H9 (cell line): ENCODE data around the gene JAGN1. TPM values are rescaled to one million over a fixed set of nuclear protein-coding genes. Genes with fewer than 3 reads are reported as not detected.
"Not testable (repeated sequence)": the region's sequence is repeated elsewhere in the genome, so short reads cannot be mapped to it uniquely, and the experiment has no call there.

Source experiments
- DNase-seq: peaks from one replicate; pipeline ENCODE4 v3.0.0-alpha.2; 2017
- H2AFZ ChIP-seq: one replicate; pipeline ENCODE4 v1.6.1; 2013; ENCODE audit warnings: mild to moderate bottlenecking, low read length, control low read depth, moderate library complexity
- H2AK5ac ChIP-seq: 2 replicates; pipeline ENCODE4 v1.6.1; 2013; ENCODE audit warnings: low read length, control low read depth, mixed read lengths; ENCODE audit not compliant: insufficient read length
- H2BK120ac ChIP-seq: one replicate; pipeline ENCODE4 v1.6.1; 2013; ENCODE audit warnings: low read depth, mild to moderate bottlenecking, low read length, control low read depth, inconsistent platforms; ENCODE audit not compliant: poor library complexity, severe bottlenecking
- H2BK12ac ChIP-seq: 2 replicates; pipeline ENCODE4 v1.6.1; 2013; ENCODE audit warnings: low read length, control low read depth, mixed read lengths, low read depth; ENCODE audit not compliant: insufficient read length
- H2BK15ac ChIP-seq: 2 replicates; pipeline ENCODE4 v1.6.1; 2013; ENCODE audit warnings: low read depth, low read length, control low read depth
- H2BK20ac ChIP-seq: one replicate; pipeline ENCODE4 v1.6.1; 2013; ENCODE audit warnings: low read depth, mild to moderate bottlenecking, low read length, control low read depth, inconsistent platforms; ENCODE audit not compliant: poor library complexity, severe bottlenecking
- H2BK5ac ChIP-seq: 2 replicates; pipeline ENCODE4 v1.6.1; 2013; ENCODE audit warnings: low read length, control low read depth, mixed read lengths; ENCODE audit not compliant: insufficient read length
- H3K14ac ChIP-seq: 2 replicates; pipeline ENCODE4 v1.6.1; 2013; ENCODE audit warnings: low read length, control low read depth; ENCODE audit not compliant: insufficient read depth
- H3K18ac ChIP-seq: 2 replicates; pipeline ENCODE4 v1.6.1; 2013; ENCODE audit warnings: low read depth, mild to moderate bottlenecking, mixed read lengths, low read length, control low read depth; ENCODE audit not compliant: insufficient read length
- H3K23ac ChIP-seq: 2 replicates; pipeline ENCODE4 v1.6.1; 2013; ENCODE audit warnings: low read length, control low read depth, mixed read lengths, low read depth; ENCODE audit not compliant: insufficient read length
- H3K23me2 ChIP-seq: 2 replicates; pipeline ENCODE4 v1.6.1; 2013; ENCODE audit warnings: low read depth, mild to moderate bottlenecking, mixed read lengths, low read length, control low read depth; ENCODE audit not compliant: insufficient read length, poor library complexity, severe bottlenecking
- H3K27ac ChIP-seq: 2 replicates; pipeline ENCODE4 v1.5.1; 2013; ENCODE audit warnings: low read length, control low read depth, mixed read lengths, low read depth; ENCODE audit not compliant: insufficient read length
- H3K27me3 ChIP-seq: 2 replicates; pipeline ENCODE4 v1.6.1; 2013; ENCODE audit warnings: low read length, control low read depth, inconsistent platforms; ENCODE audit not compliant: insufficient read depth
- H3K4ac ChIP-seq: 2 replicates; pipeline ENCODE4 v1.6.1; 2013; ENCODE audit warnings: low read depth, mild to moderate bottlenecking, control low read depth, inconsistent platforms, low read length, moderate library complexity
- H3K4me1 ChIP-seq: 2 replicates; pipeline ENCODE4 v1.6.1; 2013; ENCODE audit warnings: low read length, control low read depth, inconsistent platforms; ENCODE audit not compliant: insufficient read depth
- H3K4me2 ChIP-seq: 2 replicates; pipeline ENCODE4 v1.6.1; 2013; ENCODE audit warnings: low read length, control low read depth, mixed read lengths; ENCODE audit not compliant: insufficient read length, insufficient read depth
- H3K56ac ChIP-seq: 2 replicates; pipeline ENCODE4 v1.6.1; 2013; ENCODE audit warnings: low read depth, mild to moderate bottlenecking, mixed read lengths, low read length, control low read depth; ENCODE audit not compliant: insufficient read length
- H3K79me1 ChIP-seq: 2 replicates; pipeline ENCODE4 v1.6.1; 2013; ENCODE audit warnings: low read depth, mild to moderate bottlenecking, moderate library complexity, low read length, control low read depth, inconsistent platforms; ENCODE audit not compliant: insufficient read depth, poor library complexity, severe bottlenecking
- H3K79me2 ChIP-seq: 2 replicates; pipeline ENCODE4 v1.6.1; 2013; ENCODE audit warnings: low read length, control low read depth, inconsistent platforms; ENCODE audit not compliant: insufficient read depth
- H3K9ac ChIP-seq: 2 replicates; pipeline ENCODE4 v1.6.1; 2013; ENCODE audit warnings: low read length, control low read depth, mixed read lengths; ENCODE audit not compliant: insufficient read length; ENCODE audit errors: extremely low read depth
- H3K9me3 ChIP-seq: one replicate; pipeline ENCODE4 v1.6.1; 2013; ENCODE audit warnings: low read depth, low read length, inconsistent platforms; ENCODE audit not compliant: control insufficient read depth
- H3T11ph ChIP-seq: one replicate; pipeline ENCODE4 v1.6.1; 2013; ENCODE audit warnings: mild to moderate bottlenecking, low read length, control low read depth, inconsistent platforms
- H4K20me1 ChIP-seq: one replicate; pipeline ENCODE4 v1.6.1; 2013; ENCODE audit not compliant: control insufficient read depth, insufficient read length, insufficient read depth
- H4K5ac ChIP-seq: 2 replicates; pipeline ENCODE4 v1.6.1; 2013; ENCODE audit warnings: low read depth, mild to moderate bottlenecking, mixed read lengths, low read length, control low read depth; ENCODE audit not compliant: insufficient read length
- H4K8ac ChIP-seq: replicated peaks from 2 replicates; pipeline ENCODE4 v1.6.1; 2013; ENCODE audit warnings: low read length, control low read depth, mixed read lengths, low read depth; ENCODE audit not compliant: insufficient read length
- H4K91ac ChIP-seq: 2 replicates; pipeline ENCODE4 v1.6.1; 2013; ENCODE audit warnings: low read depth, mild to moderate bottlenecking, moderate library complexity, mixed read lengths, low read length, control low read depth; ENCODE audit not compliant: insufficient read length
- H3K27ac Mint-ChIP-seq, 3 experiments: 2 replicates in 2 of 3; 3 replicates in 1 of 3; pipeline ENCODE4 v1.8.0; 2020 to 2021; ENCODE audit warnings: mixed read lengths in 3 of 3, mild to moderate bottlenecking in 1 of 3, moderate library complexity in 1 of 3
- H3K27me3 Mint-ChIP-seq: 2 replicates; pipeline ENCODE4 v1.8.0; 2021; ENCODE audit warnings: low read depth, mild to moderate bottlenecking, moderate library complexity, mixed read lengths
- H3K36me3 Mint-ChIP-seq, 3 experiments: 2 replicates in 2 of 3; 3 replicates in 1 of 3; pipeline ENCODE4 v1.8.0; 2020 to 2021; ENCODE audit warnings: low read depth in 3 of 3, mixed read lengths in 3 of 3; ENCODE audit not compliant: insufficient read depth in 1 of 3
- H3K4me1 Mint-ChIP-seq, 2 experiments: 2 replicates each; pipeline ENCODE4 v1.8.0; 2020; ENCODE audit warnings: mixed read lengths in 2 of 2
- H3K4me3 Mint-ChIP-seq, 2 experiments: 2 replicates in 1 of 2; 3 replicates in 1 of 2; pipeline ENCODE4 v1.8.0; 2020 to 2021; ENCODE audit warnings: mild to moderate bottlenecking in 2 of 2, mixed read lengths in 2 of 2, moderate library complexity in 1 of 2
- H3K9me3 Mint-ChIP-seq, 2 experiments: 2 replicates in 1 of 2; 3 replicates in 1 of 2; pipeline ENCODE4 v1.8.0; 2020; ENCODE audit warnings: mild to moderate bottlenecking in 2 of 2, mixed read lengths in 2 of 2, moderate library complexity in 1 of 2
- WGBS: extraction: QIAGEN DNeasy Blood & Tissue Kit; methylation state at CpG from one replicate; pipeline ENCODE4 v1.1.7; 2013; ENCODE audit warnings: missing lambda C conversion rate, low lambda C conversion rate, mixed read lengths; ENCODE audit not compliant: insufficient read length; ENCODE audit errors: extremely low coverage; 5-methylcytosine and 5-hydroxymethylcytosine counted together
- total RNA-seq: library from RNA; stranded (reverse); gene quantifications from 2 replicates; pipeline ENCODE4 v1.2.1, GENCODE V29; 2021
- TF ChIP-seq, protein P1 (sequence below): fragments of 200-600 bp; sonication (generic); conservative IDR thresholded peaks from 3 replicates; pipeline ENCODE4 v1.8.0; 2021; ENCODE audit warnings: antibody characterized with exemption, mild to moderate bottlenecking

The JAGN1 gene
- total RNA-seq, 1 experiment from 2014 or later, result 33.5 TPM

DNA sequence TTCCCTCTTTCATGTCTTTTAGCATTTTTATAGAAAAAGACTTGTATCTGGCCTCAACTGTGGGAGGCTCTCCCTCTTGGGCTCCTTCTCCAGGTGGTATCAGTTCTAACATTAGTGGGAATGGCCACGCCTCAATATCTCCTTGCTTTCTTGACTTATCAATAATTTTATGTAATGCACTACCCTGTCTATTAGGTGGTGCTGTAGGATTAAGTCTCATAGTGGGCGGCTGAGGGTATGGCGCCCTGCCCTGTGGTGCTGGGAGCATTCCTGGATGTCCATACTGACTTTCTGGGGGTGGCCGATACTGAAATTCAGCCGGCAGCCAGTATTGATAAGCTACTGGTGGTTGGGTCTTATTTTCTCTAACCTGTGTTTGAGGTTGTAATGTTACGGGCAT, 37.9 kb upstream of the JAGN1 start:
- Mint-ChIP-seq H3K4me1 (peaks cover 16 to 21% of the 10 kb centered on the region in 2 experiments), H3K27me3 (peaks cover 17% of the 10 kb centered on the region), H3K27ac (no peak overlapping the region), H3K4me3 (no peak overlapping the region), H3K9me3 (peaks cover 0 to 3% of the 10 kb centered on the region in 2 experiments; a peak in 1 of 5 replicates), H3K36me3 (no peaks in the 10 kb centered on the region)
- Histone ChIP-seq H4K91ac (no peak overlapping the region), H3K9me3 (no peaks in the 10 kb centered on the region), H2AFZ (no peak overlapping the region), H4K8ac (no peak overlapping the region), H3K4me2 (no peak overlapping the region), H3K9ac (no peak overlapping the region), H3K4ac (no peak overlapping the region), H2AK5ac (no peak overlapping the region), H3T11ph (no peak overlapping the region), H3K18ac (no peak overlapping the region), H2BK5ac (no peak overlapping the region), H3K27me3 (no peaks in the 10 kb centered on the region; the same call in 1 of the 2 replicates), H3K23me2 (no peaks in the 10 kb centered on the region), H4K20me1 (no peaks in the 10 kb centered on the region), H3K56ac (no peak overlapping the region), H3K79me1 (no peaks in the 10 kb centered on the region), H3K14ac (no peak overlapping the region), H3K27ac (no peak overlapping the region), H3K23ac (no peak overlapping the region), H2BK20ac (no peak overlapping the region), H3K79me2 (no peaks in the 10 kb centered on the region), H2BK120ac (no peak overlapping the region), H2BK15ac (no peak overlapping the region), H3K4me1 (no peaks in the 10 kb centered on the region), H2BK12ac (no peak overlapping the region), H4K5ac (no peak overlapping the region)
- TF ChIP-seq, protein P1, sequence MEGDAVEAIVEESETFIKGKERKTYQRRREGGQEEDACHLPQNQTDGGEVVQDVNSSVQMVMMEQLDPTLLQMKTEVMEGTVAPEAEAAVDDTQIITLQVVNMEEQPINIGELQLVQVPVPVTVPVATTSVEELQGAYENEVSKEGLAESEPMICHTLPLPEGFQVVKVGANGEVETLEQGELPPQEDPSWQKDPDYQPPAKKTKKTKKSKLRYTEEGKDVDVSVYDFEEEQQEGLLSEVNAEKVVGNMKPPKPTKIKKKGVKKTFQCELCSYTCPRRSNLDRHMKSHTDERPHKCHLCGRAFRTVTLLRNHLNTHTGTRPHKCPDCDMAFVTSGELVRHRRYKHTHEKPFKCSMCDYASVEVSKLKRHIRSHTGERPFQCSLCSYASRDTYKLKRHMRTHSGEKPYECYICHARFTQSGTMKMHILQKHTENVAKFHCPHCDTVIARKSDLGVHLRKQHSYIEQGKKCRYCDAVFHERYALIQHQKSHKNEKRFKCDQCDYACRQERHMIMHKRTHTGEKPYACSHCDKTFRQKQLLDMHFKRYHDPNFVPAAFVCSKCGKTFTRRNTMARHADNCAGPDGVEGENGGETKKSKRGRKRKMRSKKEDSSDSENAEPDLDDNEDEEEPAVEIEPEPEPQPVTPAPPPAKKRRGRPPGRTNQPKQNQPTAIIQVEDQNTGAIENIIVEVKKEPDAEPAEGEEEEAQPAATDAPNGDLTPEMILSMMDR, result no peak
- WGBS, result no CpG with 5 or more reads among the region's 6 CpGs
- DNase-seq, result peak; percentile 18

DNA sequence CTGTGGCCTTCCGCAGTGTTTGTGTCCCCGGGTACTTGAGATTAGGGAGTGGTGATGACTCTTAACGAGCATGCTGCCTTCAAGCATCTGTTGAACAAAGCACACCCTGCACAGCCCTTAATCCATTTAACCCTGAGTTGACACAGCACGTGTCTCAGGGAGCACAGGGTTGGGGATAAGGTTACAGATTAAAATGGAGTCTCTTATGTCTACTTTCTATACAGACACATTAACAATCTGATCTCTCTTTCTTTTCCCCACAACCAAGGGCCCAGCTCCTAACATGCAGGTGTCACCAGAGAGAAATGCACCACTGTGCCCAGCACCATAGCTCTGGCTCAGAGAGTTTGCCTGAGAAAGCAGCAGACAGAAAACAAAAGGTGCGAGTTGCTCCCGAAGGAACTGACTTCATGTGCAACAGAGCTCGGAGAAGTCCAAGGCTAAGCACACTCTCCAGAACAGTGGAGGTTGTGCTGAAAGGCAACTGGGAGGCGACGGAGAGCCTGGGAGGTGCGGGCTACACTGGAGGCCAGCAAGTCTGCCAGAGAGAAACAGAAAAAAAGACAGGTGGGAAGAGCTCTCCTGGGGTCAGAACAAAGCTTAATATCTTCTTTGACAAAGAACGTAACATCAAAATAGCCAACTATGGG, 36.0 kb upstream of the JAGN1 start:
- not testable (repeated sequence) for H2BK120ac ChIP-seq, H2BK15ac ChIP-seq, H3K14ac ChIP-seq, H3K18ac ChIP-seq, H3K4ac ChIP-seq, H3K23ac ChIP-seq, H3K36me3 Mint-ChIP-seq, H2AK5ac ChIP-seq, H3K56ac ChIP-seq, H3K4me3 Mint-ChIP-seq, H3K9me3 Mint-ChIP-seq, H2BK5ac ChIP-seq, H3K27me3 ChIP-seq, H3K4me1 ChIP-seq, H3K23me2 ChIP-seq, H3T11ph ChIP-seq, H3K4me2 ChIP-seq, H3K79me2 ChIP-seq, H3K9ac ChIP-seq, H4K8ac ChIP-seq, H2AFZ ChIP-seq, H2BK12ac ChIP-seq, H3K9me3 ChIP-seq, H4K5ac ChIP-seq, H3K27ac Mint-ChIP-seq, H2BK20ac ChIP-seq, H4K20me1 ChIP-seq, H3K79me1 ChIP-seq, H3K27ac ChIP-seq, H4K91ac ChIP-seq
- H3K27me3 Mint-ChIP-seq, result peaks cover 15% of the 10 kb centered on the region
- peaks cover 20 to 26% of the 10 kb centered on the region in 2 experiments for H3K4me1 Mint-ChIP-seq
- WGBS, result no CpG with 5 or more reads among the region's 11 CpGs
- DNase-seq, result peak; percentile 22
